Measurements from ENCODE around the gene DNAH14.

GRCh38 chr1:225230483-225230882, 301.0 kb downstream of the DNAH14 start:
- TF ChIP-seq POLR2A (IDR thresholded peaks at IDR 0.05; ENCODE audit: low read length) (no peak), CTCF (IDR thresholded peaks at IDR 0.05) (no peak), ZFP36 (IDR thresholded peaks at IDR 0.05; ENCODE audit: borderline replicate concordance, partially characterized antibody) (no peak), CBX2 (IDR thresholded peaks at IDR 0.05; ENCODE audit: borderline replicate concordance, low read depth) (no peak), ZSCAN20 (CRISPR knock-in tag; IDR thresholded peaks at IDR 0.05) (no peak), JUNB (IDR thresholded peaks at IDR 0.05) (no peak), KDM5A (IDR thresholded peaks at IDR 0.05) (no peak)

Measured in A549 (cell line).